Right lobe of liver (tissue), 4 donors: ENCODE measurements around the gene GJB2.

Source experiments
- CTCF ChIP-seq, 4 donors: fragments of 200-600 bp in 3 of 4; fragments of 450-650 bp in 1 of 4; IDR thresholded peaks; one replicate each; pipeline versions ENCODE4 v1.5.1 to v1.8.0; 2016 to 2022; ENCODE audit warnings: antibody characterized with exemption in 4 of 4, mild to moderate bottlenecking in 2 of 4
- POLR2A ChIP-seq: fragments of 450-650 bp; IDR thresholded peaks from one replicate; pipeline ENCODE4 v1.6.1; 2017; ENCODE audit warnings: antibody characterized with exemption, mild to moderate bottlenecking
- donor health status: DM: no; HTN: no; CAD: no.
- donor health status: DM: no; HTN: no; CAD: no.
- donor health status: DM: no; HTN: yes; CAD: no.

- TF ChIP-seq CTCF (IDR thresholded peaks at IDR 0.05), result no peak
- TF ChIP-seq POLR2A, result no peak
Measured at GRCh38 chr13:20140487-20140886, 52.3 kb downstream of the GJB2 start.
